NAMALWA (cell line): ENCODE data around the gene PTBP3.
A peak's percentile ranks its signal among the peaks of the same experiment; 100 is the strongest.
"Not testable (repeated sequence)": the region's sequence is repeated elsewhere in the genome, so short reads cannot be mapped to it uniquely, and the experiment has no call there.

Source experiments
- DNase-seq: peaks from one replicate; pipeline ENCODE4 v3.0.0-alpha.2; 2015; ENCODE audit warnings: low spot score

Gene PTBP3

GRCh38 chr9:112203536-112203935, 129.9 kb downstream of the PTBP3 start:
- DNase-seq, result no peak

- no peak for DNase-seq
Measured at GRCh38 chr9:112200711-112201110, 132.7 kb downstream of the PTBP3 start.

GRCh38 chr9:112198646-112199045, 134.8 kb downstream of the PTBP3 start:
- DNase-seq, result no peak

- no peak for DNase-seq
Measured at GRCh38 chr9:112194969-112195431, 138.4 kb downstream of the PTBP3 start.

- DNase-seq, result no peak
Measured at GRCh38 chr9:112193572-112194288, 139.7 kb downstream of the PTBP3 start.

- DNase-seq, result not testable (repeated sequence)
Measured at GRCh38 chr9:112190320-112190719, 143.1 kb downstream of the PTBP3 start.

GRCh38 chr9:112188884-112189283, 144.5 kb downstream of the PTBP3 start:
- no peak for DNase-seq

- no peak for DNase-seq
Measured at GRCh38 chr9:112187404-112187803, 146.0 kb downstream of the PTBP3 start.

GRCh38 chr9:112186695-112187094, 146.7 kb downstream of the PTBP3 start:
- DNase-seq, result no peak

- no peak for DNase-seq
Measured at GRCh38 chr9:112184946-112185345, 148.5 kb downstream of the PTBP3 start.

GRCh38 chr9:112184221-112184620, 149.2 kb downstream of the PTBP3 start:
- DNase-seq, result no peak

- no peak for DNase-seq
Measured at GRCh38 chr9:112180387-112180881, 153.0 kb downstream of the PTBP3 start.

- DNase-seq, result no peak
Measured at GRCh38 chr9:112179816-112180215, 153.6 kb downstream of the PTBP3 start.

GRCh38 chr9:112176524-112176923, 156.9 kb downstream of the PTBP3 start:
- DNase-seq, result no peak

- DNase-seq, result no peak
Measured at GRCh38 chr9:112175796-112176315, 157.6 kb downstream of the PTBP3 start.

- DNase-seq, result peak; percentile 19
Measured at GRCh38 chr9:112174965-112175795, 158.2 kb downstream of the PTBP3 start, which contains the start of gene SUSD1. SUSD1 (minus strand) TSS chr9:112175297; CDS start chr9:112175235, 62 bp downstream.

- peak; percentile 49 for DNase-seq
Measured at GRCh38 chr9:112174222-112174964, 159.0 kb downstream of the PTBP3 start.

- no peak for DNase-seq
Measured at GRCh38 chr9:112173489-112174221, 159.8 kb downstream of the PTBP3 start.

GRCh38 chr9:112170968-112171367, 162.5 kb downstream of the PTBP3 start:
- DNase-seq, result no peak

GRCh38 chr9:112170235-112170634, 163.2 kb downstream of the PTBP3 start:
- no peak for DNase-seq

- no peak for DNase-seq
Measured at GRCh38 chr9:112169368-112169767, 164.1 kb downstream of the PTBP3 start.
